Measurements from ENCODE around the gene PYY.

GRCh38 chr17:43951750-43952149 lies 2.0 kb downstream of the PYY start:
- no peak for TF ChIP-seq POLR2A (IDR thresholded peaks at IDR 0.05)
- TF ChIP-seq, protein P1, sequence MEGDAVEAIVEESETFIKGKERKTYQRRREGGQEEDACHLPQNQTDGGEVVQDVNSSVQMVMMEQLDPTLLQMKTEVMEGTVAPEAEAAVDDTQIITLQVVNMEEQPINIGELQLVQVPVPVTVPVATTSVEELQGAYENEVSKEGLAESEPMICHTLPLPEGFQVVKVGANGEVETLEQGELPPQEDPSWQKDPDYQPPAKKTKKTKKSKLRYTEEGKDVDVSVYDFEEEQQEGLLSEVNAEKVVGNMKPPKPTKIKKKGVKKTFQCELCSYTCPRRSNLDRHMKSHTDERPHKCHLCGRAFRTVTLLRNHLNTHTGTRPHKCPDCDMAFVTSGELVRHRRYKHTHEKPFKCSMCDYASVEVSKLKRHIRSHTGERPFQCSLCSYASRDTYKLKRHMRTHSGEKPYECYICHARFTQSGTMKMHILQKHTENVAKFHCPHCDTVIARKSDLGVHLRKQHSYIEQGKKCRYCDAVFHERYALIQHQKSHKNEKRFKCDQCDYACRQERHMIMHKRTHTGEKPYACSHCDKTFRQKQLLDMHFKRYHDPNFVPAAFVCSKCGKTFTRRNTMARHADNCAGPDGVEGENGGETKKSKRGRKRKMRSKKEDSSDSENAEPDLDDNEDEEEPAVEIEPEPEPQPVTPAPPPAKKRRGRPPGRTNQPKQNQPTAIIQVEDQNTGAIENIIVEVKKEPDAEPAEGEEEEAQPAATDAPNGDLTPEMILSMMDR (IDR thresholded peaks at IDR 0.05) = no peak
